Measurements from ENCODE around the gene FMO3.

DNA sequence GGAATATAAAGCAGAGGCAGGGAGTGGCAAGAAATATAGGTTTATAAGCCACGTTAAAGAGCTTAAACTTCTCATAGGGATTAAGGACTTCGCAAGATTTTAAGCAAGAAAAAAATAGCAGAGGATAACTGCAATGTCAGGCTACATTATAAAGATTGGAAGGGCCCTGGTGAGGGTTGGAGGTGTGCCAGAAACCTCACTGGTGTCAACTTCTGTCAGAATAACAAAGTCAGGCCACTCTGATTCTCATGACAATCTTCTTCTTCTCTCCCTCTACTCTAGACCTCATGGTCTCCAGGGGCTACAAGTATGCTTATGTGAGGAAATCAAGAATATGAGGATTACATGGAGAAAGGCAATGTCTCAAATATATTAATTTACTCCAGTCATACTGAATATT, 61.8 kb downstream of the FMO3 start:
- no peak for TF ChIP-seq POLR2A (IDR thresholded peaks at IDR 0.05)
- TF ChIP-seq, protein P1, sequence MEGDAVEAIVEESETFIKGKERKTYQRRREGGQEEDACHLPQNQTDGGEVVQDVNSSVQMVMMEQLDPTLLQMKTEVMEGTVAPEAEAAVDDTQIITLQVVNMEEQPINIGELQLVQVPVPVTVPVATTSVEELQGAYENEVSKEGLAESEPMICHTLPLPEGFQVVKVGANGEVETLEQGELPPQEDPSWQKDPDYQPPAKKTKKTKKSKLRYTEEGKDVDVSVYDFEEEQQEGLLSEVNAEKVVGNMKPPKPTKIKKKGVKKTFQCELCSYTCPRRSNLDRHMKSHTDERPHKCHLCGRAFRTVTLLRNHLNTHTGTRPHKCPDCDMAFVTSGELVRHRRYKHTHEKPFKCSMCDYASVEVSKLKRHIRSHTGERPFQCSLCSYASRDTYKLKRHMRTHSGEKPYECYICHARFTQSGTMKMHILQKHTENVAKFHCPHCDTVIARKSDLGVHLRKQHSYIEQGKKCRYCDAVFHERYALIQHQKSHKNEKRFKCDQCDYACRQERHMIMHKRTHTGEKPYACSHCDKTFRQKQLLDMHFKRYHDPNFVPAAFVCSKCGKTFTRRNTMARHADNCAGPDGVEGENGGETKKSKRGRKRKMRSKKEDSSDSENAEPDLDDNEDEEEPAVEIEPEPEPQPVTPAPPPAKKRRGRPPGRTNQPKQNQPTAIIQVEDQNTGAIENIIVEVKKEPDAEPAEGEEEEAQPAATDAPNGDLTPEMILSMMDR (IDR thresholded peaks at IDR 0.05): no peak
- no peak for TF ChIP-seq EP300 (IDR thresholded peaks at IDR 0.05)

Measured in ovary (tissue), 3 donors.